Fibroblast of peridontal ligament (primary cell): ENCODE measurements around the gene TIMM23B.
A peak's percentile ranks its signal among the peaks of the same experiment; 100 is the strongest.
"Not testable (repeated sequence)": the region's sequence is repeated elsewhere in the genome, so short reads cannot be mapped to it uniquely, and the experiment has no call there.

Source experiments
- DNase-seq: peaks from one replicate; pipeline ENCODE4 v3.0.0-alpha.2; 2010; ENCODE audit errors: extremely low read depth

TIMM23B gene, protein sequence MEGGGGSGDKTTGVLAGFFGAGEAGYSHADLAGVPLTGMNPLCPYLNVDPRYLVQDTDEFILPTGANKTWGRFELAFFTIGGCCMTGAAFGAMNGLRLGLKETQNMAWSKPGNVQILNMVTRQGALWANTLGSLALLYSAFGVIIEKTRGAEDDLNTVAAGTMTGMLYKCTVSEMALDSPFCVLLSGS

DNA sequence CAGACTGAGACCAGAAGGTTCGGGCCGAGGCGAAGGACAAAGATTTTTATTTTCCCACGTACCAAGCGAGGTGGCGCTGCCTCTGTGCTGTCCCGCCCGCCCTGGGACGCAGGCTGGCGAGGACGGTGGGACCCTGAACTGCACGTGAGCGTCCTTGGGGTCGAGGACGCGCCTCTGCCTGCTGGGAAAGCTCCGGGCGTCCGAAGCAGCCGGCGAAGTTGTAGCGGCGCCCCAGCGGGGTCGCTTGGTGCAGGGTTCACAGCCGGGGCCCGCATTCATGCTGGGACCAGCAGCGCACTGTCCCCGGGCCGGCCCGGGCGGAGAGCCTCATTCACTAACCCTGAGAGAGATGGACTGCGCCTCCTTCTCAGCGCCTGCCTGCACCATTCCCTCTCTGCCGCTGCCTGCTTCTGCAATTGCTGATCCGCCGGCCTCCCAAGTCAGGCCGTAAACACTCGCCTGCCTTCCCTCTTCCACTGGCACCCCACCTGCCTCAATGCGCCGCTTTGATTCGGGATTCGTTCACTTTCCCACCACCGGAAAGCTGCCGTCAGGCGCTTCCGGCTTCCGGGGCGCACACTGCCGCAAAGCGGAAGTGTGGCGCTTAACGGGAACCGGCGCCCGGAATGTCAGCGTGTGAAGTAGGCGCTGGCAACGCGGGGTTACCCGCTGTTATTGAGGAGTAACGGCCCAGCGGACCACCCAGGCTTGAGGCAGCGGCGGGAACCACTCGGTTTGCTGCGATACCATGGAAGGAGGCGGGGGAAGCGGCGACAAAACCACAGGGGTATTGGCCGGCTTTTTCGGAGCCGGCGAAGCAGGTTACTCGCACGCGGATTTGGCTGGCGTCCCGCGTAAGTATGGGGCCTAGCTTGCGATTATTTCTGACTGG lies at the start of gene TIMM23B, which contains the start of gene PARG:
TIMM23B (plus strand) TSS at position 607 of the 892 bp plus-strand sequence; CDS start at position 749, 142 bp downstream.
PARG (minus strand) TSS at position 581 of the 892 bp plus-strand sequence; CDS start at position 279, 302 bp downstream.
- DNase-seq, result peak; percentile 71

DNA sequence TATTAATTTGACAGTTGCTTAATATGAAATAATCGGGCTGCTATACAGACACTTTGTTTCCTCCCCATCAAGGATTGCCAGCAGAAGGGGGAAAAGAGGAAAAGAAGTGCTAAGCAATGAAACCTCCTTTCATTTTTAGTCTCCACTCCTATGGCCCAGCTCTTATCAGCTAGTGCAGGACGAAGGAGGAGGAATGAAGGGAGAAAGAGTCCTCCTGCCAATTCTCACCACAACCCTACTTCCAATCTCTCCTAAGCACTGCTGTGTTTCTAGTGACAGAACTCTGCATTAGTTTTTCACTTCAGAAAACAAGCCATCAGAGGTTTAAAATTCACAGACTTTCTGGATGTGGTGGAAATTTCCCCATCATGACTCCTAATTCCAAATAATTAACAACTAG lies 41.9 kb upstream of the TIMM23B start:
- not testable (repeated sequence) for DNase-seq

DNA sequence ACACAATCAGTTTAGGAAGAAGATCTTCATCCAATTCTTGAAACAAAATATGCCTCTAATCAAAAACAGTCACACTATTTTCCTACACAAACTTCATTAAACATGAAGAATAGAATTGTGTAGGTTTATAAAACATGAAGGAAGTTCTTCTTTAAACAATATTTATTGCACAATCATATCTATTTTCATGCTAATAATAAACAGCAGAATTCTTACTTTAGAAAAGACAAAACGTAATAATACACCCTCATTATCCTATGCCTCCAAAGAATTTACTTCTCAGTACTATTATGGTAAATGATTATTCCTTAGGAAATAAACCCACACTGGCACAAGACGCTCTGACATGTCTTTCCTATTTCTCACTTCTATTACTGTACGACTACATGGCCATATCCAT lies 41.4 kb upstream of the TIMM23B start:
- not testable (repeated sequence) for DNase-seq

GRCh38 chr10:49903829-49904228 lies 38.0 kb upstream of the TIMM23B start:
- not testable (repeated sequence) for DNase-seq

GRCh38 chr10:49908290-49909080 lies 33.4 kb upstream of the TIMM23B start:
- DNase-seq, result peak; percentile 8

GRCh38 chr10:49910295-49910694 lies 31.6 kb upstream of the TIMM23B start:
- DNase-seq, result not testable (repeated sequence)

GRCh38 chr10:49916451-49916850 lies 25.4 kb upstream of the TIMM23B start:
- not testable (repeated sequence) for DNase-seq

DNA sequence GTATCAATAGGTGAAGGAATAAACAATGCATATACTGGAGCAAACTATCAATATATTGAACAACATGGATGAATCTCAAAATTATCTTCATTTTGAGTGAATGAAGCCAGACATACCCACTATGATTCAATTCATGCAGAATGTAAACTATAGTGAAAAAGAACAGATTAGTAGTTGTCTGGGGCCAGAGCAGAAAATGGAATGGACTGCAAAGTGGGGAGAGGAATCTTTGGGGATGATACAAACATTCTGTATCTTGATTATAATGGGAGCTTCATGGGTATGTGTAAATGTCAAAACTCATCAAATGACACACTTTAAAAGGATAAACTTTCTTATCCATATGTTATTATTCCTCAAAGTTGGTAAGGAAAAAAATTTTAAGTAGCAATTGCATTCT lies 23.9 kb upstream of the TIMM23B start:
- not testable (repeated sequence) for DNase-seq

DNA sequence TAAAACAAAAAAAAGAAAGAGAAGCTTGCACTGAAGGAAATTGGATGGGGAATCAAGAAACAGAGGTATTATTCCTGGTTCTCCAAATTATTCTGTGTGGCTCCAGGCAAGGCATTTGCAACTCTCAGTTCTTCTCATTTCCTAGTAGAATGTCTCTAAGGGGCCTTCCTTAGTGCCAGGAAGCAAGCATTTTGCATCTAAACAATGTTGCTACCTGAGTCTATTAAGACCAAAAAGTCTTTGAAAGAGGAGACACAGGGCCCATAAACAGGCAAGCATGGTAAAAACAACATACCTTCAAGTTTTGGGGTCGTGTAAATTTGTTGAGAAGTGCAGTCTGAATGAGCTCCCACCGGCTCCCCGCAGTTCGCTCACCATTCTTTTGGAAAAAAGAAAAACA lies 19.8 kb upstream of the TIMM23B start:
- not testable (repeated sequence) for DNase-seq

DNA sequence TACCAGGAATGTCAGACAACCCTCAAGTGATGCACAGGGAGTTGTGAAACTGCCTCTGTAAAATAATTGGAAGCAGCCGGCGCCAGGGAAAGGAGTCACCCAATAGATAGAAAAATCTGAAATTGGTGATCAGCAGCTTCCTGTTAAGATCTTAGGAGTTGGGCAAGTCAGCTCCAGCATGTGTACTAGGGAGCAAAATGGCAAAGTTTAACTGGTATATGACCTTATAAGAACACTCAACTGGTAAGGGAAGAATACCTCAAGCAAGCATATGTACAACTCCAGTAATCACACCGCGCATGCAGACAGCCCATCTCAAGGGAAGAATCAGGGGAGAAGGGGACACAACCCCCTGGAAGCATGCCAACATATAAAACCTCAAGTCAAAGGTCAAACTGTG lies 18.3 kb upstream of the TIMM23B start:
- not testable (repeated sequence) for DNase-seq

GRCh38 chr10:49931276-49931675 lies 10.6 kb upstream of the TIMM23B start:
- DNase-seq, result not testable (repeated sequence)

- not testable (repeated sequence) for DNase-seq
Observed at GRCh38 chr10:49931959-49932728, 9.7 kb upstream of the TIMM23B start.

GRCh38 chr10:49942339-49942705 lies 469 bp downstream of the TIMM23B start:
- peak; percentile 17 for DNase-seq

DNA sequence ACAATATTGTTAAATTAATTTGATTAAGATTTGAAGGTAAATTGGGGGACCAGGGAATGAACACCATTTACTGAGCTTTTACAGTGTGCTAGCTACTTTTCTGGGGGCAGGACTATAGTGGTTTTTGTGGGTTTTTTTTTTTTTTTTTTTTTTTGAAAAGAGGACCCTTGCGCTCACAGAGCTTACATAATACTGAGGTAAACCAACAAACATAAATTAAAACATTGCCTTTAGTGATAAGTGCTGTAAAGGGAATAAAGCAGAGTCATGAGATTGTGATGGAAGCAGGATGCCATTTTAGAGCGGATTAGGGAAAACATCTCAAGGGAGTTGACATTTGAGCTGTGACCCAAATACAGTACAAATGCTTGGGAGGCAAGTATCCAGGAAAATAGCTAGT lies 1.8 kb downstream of the TIMM23B start:
- DNase-seq, result not testable (repeated sequence)

DNA sequence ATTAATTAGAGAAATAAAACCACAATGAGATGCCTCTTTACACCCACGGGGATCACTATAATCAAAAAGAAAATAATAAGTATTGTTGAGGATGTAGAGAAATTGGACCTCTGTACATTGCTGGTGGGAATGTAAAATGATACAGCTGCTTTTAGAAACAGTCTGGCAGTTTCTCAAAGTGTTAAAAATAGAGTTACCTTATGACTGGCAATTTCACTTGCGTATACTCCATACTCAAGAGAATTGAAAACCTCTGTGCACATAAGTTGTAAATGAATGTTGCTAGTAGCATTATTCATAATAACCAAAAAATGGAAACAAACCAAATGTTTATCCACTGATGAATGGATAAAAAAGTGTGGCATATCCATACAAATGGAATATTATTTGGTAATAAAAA lies 6.3 kb downstream of the TIMM23B start:
- not testable (repeated sequence) for DNase-seq

- not testable (repeated sequence) for DNase-seq
Observed at GRCh38 chr10:49948737-49949136, 6.9 kb downstream of the TIMM23B start.

DNA sequence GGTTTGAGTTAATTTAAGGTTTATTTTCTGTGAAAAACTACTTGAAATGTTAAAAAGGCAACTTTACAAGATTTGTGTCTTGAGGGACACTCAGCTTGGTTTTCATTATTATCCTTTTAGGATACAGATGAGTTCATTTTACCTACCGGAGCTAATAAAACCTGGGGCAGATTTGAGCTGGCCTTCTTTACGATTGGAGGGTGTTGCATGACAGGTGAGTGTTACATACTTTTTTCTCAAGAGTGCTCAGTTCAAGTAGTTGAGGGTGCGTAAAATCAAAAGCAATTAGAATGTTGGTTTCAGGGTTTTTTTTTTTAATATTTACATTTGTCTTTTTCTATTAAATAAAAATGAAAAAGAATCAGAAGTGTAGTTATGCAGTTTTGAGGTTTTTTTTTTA lies 10.2 kb downstream of the TIMM23B start:
- DNase-seq, result not testable (repeated sequence)

GRCh38 chr10:49953122-49953521 lies 11.3 kb downstream of the TIMM23B start:
- DNase-seq, result peak; percentile 57

DNA sequence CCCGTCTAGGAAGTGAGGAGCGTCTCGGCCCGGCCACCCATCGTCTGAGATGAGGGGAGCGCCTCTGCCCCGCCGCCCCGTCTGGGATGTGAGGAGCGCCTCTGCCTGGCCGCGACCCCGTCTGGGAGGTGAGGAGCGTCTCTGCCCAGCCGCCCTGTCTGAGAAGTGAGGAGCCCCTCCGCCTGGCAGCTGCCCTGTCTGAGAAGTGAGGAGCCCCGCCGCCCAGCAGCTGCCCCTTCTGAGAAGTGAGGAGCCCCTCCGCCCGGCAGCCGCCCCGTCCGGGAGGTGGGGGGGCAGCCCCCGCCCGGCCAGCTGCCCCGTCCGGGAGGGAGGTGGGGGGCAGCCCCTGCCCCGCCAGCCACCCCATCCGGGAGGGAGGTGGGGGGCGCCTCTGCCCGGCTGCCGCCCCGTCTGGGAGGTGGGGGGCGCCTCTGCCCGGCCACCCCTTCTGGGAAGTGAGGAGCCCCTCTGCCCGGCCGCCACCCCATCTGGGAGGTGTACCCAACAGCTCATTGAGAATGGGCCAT lies 28.5 kb downstream of the TIMM23B start:
- not testable (repeated sequence) for DNase-seq

GRCh38 chr10:49971466-49971865 lies 29.6 kb downstream of the TIMM23B start:
- DNase-seq, result not testable (repeated sequence)

GRCh38 chr10:49972094-49972493 lies 30.2 kb downstream of the TIMM23B start:
- DNase-seq, result not testable (repeated sequence)
